ENCODE results near the gene WDR82.
A peak's percentile ranks its signal among the peaks of the same experiment; 100 is the strongest.

Gene WDR82

GRCh38 chr3:52221563-52222318 is 56.7 kb downstream of the WDR82 start:
- no peak for DNase-seq

- no peak for DNase-seq
These were observed 57.3 kb downstream of the WDR82 start for GRCh38 chr3:52221141-52221562.

GRCh38 chr3:52220380-52221026 is 57.9 kb downstream of the WDR82 start:
- peak; percentile 47 for DNase-seq

GRCh38 chr3:52218937-52219650 is 59.4 kb downstream of the WDR82 start:
- DNase-seq, result no peak

GRCh38 chr3:52218454-52218853 is 60.0 kb downstream of the WDR82 start:
- DNase-seq, result no peak

- no peak for DNase-seq
These were observed 60.4 kb downstream of the WDR82 start for GRCh38 chr3:52218026-52218425.

GRCh38 chr3:52217409-52217805 is 61.0 kb downstream of the WDR82 start:
- no peak for DNase-seq

- peak; percentile 51 for DNase-seq
These were observed 61.7 kb downstream of the WDR82 start for GRCh38 chr3:52216585-52217408.

- no peak for DNase-seq
These were observed 63.1 kb downstream of the WDR82 start for GRCh38 chr3:52215351-52215750.

GRCh38 chr3:52213901-52214300 is 64.5 kb downstream of the WDR82 start:
- DNase-seq, result no peak

- no peak for DNase-seq
These were observed 65.4 kb downstream of the WDR82 start for GRCh38 chr3:52213005-52213404.

GRCh38 chr3:52211268-52211891 is 67.1 kb downstream of the WDR82 start:
- DNase-seq, result no peak

- DNase-seq, result no peak
These were observed 67.9 kb downstream of the WDR82 start for GRCh38 chr3:52210550-52211046.

GRCh38 chr3:52210037-52210436 is 68.4 kb downstream of the WDR82 start:
- DNase-seq, result no peak

- no peak for DNase-seq
These were observed 69.9 kb downstream of the WDR82 start for GRCh38 chr3:52208556-52208955.

GRCh38 chr3:52205727-52206372 is 72.6 kb downstream of the WDR82 start:
- DNase-seq, result no peak
